ENCODE measurements around the gene CSNK2A3. TPM values are rescaled to one million over a fixed set of nuclear protein-coding genes. Genes with fewer than 3 reads are reported as not detected.

CSNK2A3 gene
- total RNA-seq, 1 donor from 2014 or later: 2.1 TPM

DNA sequence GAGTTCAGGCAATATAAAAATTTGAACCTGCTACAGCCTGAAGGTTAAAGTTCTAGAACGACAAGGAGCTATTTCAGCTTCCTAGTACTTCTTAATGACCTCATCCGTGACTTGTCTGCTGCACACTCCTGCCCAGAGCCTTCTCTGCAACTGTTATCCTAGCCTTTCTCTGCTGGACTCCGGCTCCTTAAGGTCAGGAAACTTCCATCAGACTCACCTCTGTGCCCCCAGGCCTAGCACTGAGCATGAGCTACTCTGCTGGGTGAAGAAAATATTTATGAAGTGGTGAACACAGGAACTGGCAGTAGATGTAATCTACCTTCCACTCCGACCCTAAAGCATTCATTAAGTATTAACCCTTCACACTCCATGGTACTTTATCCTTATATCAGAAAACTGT lies 18.4 kb downstream of the CSNK2A3 start:
- FAIRE-seq: no peak
- Histone ChIP-seq H3K4me3 (ENCODE audit: low read depth, low read length) (no peak overlapping the region), H3K36me3 (ENCODE audit: control insufficient read depth, insufficient read depth, low read length) (peaks cover 9% of the 10 kb centered on the region), H3K27me3 (ENCODE audit: control insufficient read depth, insufficient read depth, low read length) (no peaks in the 10 kb centered on the region)
- no peak for DNase-seq (ENCODE audit: low read depth)
- TF ChIP-seq, protein P1, sequence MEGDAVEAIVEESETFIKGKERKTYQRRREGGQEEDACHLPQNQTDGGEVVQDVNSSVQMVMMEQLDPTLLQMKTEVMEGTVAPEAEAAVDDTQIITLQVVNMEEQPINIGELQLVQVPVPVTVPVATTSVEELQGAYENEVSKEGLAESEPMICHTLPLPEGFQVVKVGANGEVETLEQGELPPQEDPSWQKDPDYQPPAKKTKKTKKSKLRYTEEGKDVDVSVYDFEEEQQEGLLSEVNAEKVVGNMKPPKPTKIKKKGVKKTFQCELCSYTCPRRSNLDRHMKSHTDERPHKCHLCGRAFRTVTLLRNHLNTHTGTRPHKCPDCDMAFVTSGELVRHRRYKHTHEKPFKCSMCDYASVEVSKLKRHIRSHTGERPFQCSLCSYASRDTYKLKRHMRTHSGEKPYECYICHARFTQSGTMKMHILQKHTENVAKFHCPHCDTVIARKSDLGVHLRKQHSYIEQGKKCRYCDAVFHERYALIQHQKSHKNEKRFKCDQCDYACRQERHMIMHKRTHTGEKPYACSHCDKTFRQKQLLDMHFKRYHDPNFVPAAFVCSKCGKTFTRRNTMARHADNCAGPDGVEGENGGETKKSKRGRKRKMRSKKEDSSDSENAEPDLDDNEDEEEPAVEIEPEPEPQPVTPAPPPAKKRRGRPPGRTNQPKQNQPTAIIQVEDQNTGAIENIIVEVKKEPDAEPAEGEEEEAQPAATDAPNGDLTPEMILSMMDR (IDR thresholded peaks at IDR 0.05; ENCODE audit: insufficient read depth, low read length, severe bottlenecking): no peak

- DNase-seq (ENCODE audit: low read depth) (peak; percentile 29), FAIRE-seq (no peak)
- Histone ChIP-seq H3K4me3 (ENCODE audit: low read depth, low read length) (no peak overlapping the region), H3K36me3 (ENCODE audit: control insufficient read depth, insufficient read depth, low read length) (peaks cover 12% of the 10 kb centered on the region), H3K27me3 (ENCODE audit: control insufficient read depth, insufficient read depth, low read length) (no peaks in the 10 kb centered on the region)
- TF ChIP-seq, protein P1 (IDR thresholded peaks at IDR 0.05; ENCODE audit: insufficient read depth, low read length, severe bottlenecking): no peak
Observed at GRCh38 chr11:11332141-11332710, 20.8 kb downstream of the CSNK2A3 start.

DNA sequence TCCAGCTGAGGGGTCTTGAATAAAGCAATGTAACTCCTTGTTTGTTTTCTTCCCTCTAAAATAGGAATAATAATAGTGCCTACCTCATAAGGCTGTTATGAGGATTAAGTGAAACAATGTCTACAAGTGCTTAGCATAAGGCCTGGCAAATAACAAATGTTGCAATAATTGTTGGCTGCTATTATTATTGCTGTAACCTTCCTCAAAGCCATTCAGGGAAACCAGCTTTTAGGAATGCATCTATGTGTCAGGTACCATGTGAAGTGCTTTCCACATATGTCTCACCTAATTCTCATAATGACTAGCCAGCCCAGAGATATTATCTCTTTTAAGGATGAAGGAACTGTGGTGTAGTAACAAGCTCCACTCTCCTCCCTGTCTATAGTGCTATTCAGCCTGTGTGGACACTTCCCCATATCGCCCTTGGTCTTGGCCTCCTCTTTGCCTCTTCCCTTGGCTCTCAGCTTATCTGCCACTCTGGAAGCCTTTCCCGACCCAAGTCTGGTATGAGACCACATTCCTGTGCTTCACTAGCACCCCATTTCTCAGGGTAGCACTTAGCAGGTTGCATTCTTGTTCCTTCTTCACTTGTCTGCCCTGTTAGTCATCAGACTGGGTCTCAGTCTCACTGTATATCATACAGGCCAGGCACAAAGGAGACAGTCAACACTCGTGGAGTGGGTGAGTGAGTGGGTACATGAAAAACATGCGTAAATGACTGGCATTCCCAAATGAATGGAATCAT lies 23.8 kb downstream of the CSNK2A3 start:
- no peak overlapping the region for H3K4me3 ChIP-seq (ENCODE audit: low read depth, low read length)
- DNase-seq (ENCODE audit: low read depth) (no peak), FAIRE-seq (no peak)
- no peaks in the 10 kb centered on the region for H3K27me3 ChIP-seq (ENCODE audit: control insufficient read depth, insufficient read depth, low read length)
- H3K36me3 ChIP-seq (ENCODE audit: control insufficient read depth, insufficient read depth, low read length): peaks cover 12% of the 10 kb centered on the region
- TF ChIP-seq, protein P1 (IDR thresholded peaks at IDR 0.05; ENCODE audit: insufficient read depth, low read length, severe bottlenecking): no peak

DNA sequence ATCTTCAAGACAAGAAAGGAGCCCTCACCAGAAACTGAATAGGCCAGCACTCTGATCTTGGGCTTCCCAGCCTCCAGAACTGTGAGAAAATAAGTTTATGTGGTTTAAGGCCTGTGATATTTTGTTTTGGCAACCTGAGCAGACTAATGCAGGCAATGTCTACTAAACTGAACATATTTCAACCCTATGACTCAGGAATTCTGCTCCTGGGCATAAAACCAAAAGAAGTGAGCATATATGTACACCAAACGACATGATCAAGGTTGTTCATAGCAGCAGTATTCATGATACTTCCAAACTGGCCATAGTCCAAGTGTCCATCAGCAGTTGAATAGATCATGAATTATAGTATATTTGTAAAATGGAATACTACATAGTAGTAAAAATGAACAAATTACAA lies 29.0 kb downstream of the CSNK2A3 start:
- Histone ChIP-seq H3K27me3 (ENCODE audit: control insufficient read depth, insufficient read depth, low read length) (no peaks in the 10 kb centered on the region), H3K4me3 (ENCODE audit: low read depth, low read length) (no peak overlapping the region), H3K36me3 (ENCODE audit: control insufficient read depth, insufficient read depth, low read length) (peaks cover 5% of the 10 kb centered on the region)
- FAIRE-seq (no peak), DNase-seq (ENCODE audit: low read depth) (peak; percentile 87)
- TF ChIP-seq, protein P1 (IDR thresholded peaks at IDR 0.05; ENCODE audit: insufficient read depth, low read length, severe bottlenecking): no peak

DNA sequence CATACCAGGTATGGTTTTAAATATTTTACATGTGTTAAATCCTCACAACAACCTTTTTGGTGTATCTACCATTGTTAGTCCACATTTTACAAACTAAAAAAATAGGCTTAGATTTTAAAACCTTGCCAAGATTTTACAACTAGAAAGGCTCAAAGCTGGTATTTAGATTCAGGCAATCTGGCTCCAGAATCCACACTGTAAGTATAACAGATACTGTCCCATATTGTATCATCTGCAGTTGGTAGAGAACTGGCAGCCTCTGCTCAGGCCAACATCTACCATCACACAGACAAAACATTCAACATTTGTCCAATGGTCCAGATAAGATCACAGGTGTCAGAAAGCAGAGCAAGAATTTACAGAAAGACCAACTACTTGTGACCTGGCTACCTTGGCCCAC lies 30.9 kb downstream of the CSNK2A3 start:
- FAIRE-seq: no peak
- no peak for DNase-seq (ENCODE audit: low read depth)
- TF ChIP-seq, protein P1 (IDR thresholded peaks at IDR 0.05; ENCODE audit: insufficient read depth, low read length, severe bottlenecking): no peak
- no peaks in the 10 kb centered on the region for H3K27me3 ChIP-seq (ENCODE audit: control insufficient read depth, insufficient read depth, low read length)
- peaks cover 2% of the 10 kb centered on the region for H3K36me3 ChIP-seq (ENCODE audit: control insufficient read depth, insufficient read depth, low read length)
- no peak overlapping the region for H3K4me3 ChIP-seq (ENCODE audit: low read depth, low read length)

Data from bronchial epithelial cell (primary cell).